ENCODE measurements around the gene PPIA.

Gene PPIA

DNA sequence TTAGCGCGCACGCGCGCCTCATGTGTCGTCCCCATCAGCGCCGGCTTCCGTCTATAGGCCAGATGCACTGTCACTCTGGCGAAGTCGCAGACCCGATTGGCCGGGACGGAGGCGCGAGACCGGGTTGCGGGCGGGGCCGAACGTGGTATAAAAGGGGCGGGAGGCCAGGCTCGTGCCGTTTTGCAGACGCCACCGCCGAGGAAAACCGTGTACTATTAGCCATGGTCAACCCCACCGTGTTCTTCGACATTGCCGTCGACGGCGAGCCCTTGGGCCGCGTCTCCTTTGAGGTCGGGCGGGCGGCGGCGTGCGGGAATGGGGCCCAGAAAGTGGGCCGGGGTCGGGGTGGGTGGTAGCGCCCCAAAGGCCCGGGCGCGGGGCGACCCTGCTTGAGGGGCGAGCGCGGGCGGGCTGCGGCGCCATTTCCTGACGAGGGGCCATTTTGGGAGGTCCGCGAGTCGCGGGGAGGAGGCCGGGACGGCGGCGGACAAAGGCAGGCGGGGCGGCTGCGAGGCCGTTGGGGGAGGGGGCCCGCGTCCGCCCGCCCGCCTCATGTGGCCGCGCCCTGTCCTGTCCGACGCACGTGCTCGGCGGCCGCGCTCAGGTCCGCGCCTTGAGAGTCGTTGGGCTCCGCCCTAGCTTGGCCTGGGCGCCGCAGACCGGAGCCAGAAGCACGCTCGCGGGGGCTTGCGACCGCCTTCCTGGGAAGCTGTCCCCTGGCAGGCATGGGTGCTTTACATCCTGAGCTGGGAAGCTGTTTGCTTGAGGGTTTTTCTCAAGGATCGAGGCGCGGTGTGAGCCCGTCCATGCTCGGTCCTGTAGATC is at the start of gene PPIA:
Gene PPIA, plus strand, starts transcription at position 178 of the 825 bp plus-strand sequence. Its CDS starts 44 bp downstream, at position 222.
- peak; percentile 88 to 97 for DNase-seq

DNA sequence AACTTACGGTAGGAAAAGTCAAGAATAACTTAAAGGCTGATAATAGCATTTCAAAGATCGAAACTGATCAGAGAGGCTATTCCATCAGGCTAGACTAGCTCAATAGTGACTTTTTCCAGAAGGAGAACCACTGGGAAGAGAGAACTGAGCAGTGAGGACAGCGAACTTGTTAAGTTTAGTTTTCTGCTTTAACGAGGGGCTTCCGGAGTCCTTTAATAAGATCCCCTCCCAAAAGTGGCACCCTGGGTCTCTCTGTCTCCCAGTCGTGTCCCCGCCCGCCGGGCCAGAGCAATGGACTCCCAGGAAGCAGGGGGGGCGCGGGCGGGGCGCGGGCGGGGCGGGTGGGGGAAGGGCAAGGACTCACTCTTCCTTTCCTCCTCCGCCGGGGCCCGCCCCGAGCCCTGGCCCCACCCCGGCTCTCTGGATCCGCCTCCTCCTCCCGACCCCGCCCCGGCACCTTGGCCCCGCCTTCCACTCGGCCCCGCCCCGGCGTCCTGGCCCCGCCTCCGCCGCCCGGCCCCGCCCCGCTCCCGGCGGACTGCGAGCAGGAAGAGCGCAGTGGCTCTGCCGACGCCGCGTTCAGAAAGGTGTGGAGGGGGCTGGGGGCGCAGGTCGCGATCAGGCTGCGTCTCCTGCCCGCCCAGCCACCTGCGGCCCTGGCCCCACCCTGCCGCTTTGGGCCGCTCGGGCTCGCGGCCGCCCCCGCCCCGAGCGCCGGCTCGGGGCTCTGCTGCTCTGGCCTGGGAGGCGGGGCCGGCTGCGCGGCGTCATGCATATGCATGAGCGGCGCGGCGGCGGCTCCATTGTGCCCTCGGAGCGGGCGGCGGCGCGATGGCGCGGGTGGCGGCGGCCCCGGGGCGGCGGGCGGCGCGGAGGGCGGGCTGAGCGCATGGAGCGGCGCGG is 48.2 kb upstream of the PPIA start, which contains the start of gene ZMIZ2:
Gene ZMIZ2, plus strand, starts transcription at position 803 of the 903 bp plus-strand sequence. CDS start 7,403 bp downstream, outside the sequence.
- DNase-seq: peak; percentile 73 to 85

DNA sequence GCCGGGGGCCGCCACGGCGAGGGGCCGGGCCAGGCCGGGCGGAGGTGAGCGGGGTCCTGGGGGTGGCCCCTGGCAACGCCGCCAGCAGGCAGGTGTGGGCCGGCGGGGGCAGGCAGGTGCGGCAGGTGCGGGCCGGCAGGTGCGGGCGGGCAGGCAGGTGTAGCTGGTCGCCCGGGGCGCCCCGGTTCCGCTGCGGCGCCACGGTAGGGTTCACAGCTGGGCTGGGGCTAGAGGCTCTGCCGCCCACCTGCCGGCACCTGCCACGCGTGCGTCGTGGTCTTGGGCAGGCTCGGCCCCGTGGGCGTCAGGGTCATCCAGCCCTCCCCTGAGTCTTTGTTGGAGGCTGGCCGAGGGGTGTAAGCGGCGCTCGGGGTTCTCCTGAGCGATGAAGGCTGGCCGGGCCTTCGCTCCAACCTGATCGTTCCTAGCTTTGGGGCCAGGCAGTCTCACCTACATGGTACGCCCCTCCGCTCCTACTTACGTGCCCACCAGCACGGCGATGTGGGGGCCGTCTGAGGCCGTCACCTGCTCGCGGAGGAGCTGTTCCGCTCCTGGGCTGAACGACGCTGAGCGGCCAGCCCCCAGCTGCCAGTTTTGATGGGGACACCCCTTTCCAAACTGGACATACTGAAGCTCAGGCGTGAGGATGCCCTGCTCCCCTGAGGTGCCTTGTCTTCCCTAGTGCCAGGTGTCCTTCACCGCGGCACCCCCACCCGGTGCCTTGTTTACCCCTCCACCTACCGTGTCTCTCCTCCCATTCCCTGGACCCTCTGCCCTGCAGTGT is 47.3 kb upstream of the PPIA start:
- no peak for DNase-seq

DNA sequence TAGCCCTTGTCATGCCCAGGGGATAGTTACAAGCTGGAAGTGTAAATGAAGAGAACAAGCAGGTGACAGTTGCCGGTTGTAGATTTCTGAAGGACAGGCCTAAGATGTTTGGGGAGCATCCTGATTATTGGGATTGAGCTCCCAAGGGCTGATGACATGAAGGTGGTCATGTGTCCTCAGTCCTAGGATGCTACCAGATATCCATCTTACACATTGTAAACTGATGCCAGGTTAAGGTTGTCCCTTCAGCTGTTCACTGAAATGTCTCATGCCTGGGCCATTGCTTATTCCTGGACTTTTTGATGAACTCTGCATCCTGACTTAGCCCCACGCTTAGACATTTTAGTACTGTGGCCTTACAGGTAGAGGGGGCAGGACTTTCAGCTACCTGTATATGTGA is 46.5 kb upstream of the PPIA start:
- DNase-seq: no peak

DNA sequence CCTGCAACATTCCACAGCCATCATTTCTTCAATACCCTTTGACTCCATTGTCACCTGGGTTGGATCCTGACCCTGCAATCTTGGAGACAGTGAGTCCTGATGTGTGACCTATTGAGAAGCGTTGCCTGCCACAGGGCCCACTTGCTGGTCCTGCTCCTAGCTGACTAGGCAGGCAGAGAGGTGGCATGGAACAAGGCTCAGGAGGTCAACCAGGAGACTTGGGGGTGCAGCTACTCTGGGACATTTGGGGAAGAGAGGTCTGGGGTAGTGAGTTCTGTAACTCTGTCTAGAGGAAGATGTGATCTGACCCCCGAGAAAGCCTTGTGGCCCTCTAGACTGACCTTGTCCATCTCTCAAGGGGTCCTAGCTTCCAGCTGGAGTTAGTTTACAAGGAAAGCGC is 46.1 kb upstream of the PPIA start:
- no peak for DNase-seq

DNA sequence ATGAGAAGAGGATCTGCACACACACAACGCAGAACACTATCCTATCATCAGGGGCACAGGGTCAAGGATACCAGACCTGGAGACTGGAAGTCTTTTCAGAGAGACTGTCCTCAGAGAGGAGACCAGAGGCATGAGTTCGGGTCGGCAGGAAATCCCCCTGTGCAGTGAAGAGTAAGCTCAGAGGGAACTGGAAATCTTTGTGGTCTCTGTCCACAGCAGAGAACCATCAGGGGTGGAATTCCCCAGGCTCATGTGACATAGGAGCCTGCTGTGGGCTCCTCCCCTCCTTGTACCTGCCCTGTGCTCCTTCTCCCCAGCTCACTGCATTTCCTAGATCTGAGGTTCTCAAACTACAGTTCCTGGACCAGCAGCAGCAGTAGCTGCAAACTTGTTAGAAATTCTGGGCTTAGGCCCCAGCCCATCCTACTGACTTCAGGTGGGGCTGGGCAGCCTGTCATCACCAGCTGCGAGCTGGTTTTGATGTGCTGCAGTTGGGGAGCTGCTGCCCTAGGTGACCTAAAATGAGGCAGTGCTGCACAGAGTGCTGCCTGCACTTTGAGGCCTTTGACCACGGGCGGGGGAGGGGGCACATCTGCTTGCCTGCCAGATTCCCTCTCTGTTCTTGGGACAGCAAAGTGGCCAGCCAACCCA is 45.4 kb upstream of the PPIA start:
- peak in 1 of 2 experiments; percentile 7 for DNase-seq

DNA sequence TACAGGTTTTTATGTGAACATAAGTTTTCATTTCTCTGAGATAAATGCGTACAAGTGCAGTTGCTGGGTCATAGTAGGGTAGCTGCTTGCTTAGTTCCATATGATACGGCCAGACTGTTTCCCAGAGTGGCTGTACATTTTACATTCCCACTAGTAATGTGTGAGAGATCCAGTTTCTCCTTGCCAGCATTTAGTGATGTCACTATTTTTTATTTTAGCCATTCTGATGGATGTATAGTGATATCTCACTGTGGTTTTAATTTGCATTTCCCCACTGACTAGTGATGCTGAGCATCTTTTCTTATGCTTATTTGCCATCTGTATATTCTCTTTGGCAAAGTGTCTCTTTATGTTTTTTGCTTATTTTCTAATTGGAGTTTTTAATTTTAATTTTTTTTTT is 43.7 kb upstream of the PPIA start:
- DNase-seq: no peak

DNA sequence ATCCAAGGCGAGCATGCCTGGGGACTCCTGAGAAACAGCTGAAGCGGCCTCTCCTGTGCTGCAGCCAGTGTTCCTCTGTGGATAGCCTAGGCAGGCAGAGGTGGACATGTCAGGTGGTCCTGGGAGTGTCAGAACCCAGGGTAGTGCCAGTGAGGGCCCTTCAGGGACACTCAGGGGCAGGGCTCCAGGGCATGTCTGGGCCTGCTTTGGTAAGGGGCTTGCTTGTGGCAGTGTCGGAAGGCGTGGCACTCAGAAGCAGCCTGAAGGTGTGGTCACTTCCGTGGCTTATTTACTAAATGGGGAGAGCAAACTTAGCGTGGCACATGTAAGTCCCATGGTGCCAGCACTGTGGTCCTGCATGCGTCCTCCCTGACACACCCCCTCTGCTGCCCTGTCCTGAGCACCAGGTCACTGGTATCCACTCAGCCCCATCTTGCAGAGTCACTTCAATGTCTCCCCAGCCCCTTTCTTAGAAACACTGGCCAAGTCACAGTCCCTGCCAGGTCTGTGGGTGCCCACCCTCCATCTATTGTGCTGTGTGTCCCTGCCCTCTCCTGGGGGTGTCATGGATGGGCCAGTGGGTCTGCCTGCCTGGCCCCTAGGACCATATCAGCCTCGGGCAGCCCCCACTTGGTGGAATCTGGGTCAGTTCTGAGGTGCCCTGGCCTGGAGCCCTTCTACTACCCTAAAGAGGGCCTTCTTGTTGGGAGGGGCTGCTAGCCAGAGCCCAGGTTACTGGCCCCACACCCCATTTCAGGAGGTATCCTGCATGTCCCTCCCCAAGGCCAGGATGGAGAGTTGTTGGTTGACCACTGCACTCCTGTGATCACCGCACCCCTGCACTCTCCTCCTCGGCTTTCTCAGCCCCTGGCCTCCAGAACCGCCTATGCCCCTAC is 41.4 kb upstream of the PPIA start:
- DNase-seq: no peak

DNA sequence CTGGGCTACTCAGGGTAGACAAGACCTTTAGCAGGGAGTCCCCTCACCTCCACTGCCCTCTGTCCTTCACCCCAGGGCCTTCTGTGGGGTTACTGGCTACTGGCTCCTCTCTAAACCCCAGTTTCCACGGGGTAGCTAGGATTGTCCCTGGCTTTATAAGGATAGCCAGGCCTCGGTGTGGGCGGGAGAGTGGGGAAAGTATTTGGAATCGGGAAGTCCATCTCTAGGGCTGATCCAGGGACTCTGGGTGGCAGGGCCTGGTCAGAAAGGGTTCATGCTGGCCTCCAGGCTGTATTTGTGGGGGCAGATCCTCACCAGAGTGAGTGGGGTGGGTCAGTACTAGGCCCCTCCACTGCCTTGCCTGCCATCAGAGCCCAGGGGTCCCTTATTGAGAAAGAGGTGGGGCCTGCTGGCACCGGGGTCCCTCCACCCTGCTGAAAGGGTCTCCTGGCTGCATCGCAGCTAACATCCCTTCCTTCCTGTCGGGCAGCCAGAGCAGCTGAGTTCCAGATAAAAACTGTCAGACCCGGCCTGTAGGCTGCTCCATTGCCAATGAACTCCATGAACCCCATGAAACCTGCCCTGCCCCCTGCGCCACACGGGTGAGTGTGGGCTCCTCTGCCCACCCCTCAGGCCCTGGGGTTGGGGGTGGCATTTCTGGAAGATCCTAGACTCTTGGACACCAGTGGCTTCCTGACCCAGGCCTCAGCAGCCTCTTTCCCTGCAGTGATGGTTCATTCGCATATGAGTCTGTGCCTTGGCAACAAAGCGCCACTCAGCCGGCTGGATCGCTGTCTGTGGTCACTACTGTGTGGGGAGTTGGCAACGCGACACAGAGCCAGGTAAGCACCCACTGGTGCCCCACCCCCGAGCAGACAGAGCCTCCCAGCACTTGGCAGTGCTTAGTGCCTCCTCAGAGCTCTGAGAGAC is 40.5 kb upstream of the PPIA start:
- no peak for DNase-seq

DNA sequence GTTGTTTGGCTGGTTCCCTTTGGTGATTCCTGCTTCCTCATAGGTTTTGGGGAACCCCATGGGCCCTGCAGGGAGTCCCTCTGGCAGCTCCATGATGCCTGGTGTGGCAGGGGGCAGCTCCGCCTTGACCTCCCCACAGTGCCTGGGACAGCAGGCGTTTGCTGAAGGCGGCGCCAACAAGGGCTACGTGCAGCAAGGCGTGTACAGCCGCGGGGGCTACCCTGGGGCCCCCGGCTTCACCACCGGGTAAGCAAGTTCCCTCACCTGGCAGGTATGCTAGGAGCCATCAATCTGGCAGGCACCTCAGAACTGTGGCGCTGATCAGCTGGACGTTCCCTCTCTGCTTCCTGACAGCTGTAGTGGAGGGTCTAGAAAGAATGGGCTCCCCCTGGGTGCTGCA is 39.6 kb upstream of the PPIA start:
- DNase-seq: no peak

DNA sequence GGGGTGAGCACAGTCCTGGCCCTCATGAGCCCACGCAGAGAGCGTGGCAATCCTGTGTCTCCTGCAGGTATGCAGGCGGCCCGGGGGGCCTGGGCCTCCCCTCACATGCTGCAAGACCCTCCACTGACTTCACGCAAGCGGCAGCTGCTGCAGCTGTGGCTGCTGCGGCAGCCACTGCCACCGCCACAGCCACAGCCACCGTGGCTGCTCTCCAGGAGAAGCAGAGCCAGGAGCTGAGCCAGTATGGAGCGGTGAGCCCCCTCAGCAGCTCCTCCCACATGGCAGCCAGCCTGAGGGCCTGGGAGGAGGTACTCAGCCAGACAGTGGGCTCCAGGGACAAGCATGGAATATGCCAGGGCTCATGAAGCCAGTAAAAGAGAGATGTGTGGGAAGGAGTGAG is 39.2 kb upstream of the PPIA start:
- DNase-seq: no peak

DNA sequence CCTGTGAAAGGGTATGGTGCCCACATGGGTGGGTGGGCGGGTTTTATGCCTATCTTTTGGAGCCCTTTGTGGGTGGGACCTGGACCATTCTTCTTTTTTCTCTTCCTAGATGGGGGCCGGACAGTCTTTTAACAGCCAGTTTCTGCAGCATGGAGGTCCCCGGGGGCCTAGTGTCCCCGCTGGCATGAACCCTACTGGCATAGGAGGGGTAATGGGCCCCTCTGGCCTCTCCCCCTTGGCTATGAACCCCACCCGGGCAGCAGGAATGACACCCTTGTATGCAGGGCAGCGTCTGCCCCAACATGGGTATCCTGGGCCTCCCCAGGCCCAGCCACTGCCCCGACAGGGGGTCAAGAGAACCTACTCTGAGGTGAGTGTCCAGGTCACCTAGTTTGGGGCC is 38.7 kb upstream of the PPIA start:
- no peak for DNase-seq

DNA sequence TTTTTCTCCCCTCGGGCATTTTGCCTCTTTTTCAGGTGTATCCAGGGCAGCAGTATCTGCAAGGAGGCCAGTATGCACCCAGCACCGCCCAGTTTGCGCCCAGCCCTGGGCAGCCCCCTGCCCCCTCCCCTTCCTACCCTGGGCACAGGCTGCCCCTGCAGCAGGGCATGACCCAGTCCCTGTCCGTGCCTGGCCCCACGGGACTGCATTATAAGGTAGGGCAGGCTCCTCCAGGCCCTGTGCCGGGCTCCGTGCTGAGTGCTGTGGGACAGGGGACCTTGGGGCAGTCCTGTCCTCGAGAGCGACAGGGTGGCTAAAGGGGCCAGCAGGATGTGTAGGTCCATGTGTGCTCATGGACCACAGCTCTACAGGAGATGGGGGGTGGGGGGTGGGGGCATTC is 37.2 kb upstream of the PPIA start:
- DNase-seq: no peak

DNA sequence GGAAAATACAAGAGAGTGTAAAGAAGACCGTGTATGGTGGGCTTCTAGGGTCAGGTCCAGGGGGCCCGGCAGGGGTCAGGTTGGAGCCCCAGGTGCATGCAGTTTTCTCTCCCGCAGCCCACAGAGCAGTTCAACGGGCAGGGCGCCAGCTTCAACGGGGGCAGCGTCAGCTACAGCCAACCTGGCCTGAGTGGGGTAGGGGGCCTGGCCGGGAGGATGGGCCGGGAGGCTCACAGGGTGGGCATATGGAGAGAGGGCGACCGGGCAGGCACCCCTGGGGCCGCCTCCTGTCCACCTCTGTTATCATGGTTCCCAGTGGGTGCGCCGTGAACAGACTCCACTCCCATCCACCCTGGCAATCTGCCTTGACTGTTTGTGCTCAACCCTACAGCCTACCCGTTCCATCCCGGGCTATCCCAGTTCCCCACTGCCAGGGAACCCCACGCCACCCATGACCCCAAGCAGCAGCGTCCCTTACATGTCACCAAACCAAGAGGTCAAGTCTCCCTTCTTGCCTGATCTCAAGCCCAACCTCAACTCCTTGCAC is 36.4 kb upstream of the PPIA start:
- no peak for DNase-seq

DNA sequence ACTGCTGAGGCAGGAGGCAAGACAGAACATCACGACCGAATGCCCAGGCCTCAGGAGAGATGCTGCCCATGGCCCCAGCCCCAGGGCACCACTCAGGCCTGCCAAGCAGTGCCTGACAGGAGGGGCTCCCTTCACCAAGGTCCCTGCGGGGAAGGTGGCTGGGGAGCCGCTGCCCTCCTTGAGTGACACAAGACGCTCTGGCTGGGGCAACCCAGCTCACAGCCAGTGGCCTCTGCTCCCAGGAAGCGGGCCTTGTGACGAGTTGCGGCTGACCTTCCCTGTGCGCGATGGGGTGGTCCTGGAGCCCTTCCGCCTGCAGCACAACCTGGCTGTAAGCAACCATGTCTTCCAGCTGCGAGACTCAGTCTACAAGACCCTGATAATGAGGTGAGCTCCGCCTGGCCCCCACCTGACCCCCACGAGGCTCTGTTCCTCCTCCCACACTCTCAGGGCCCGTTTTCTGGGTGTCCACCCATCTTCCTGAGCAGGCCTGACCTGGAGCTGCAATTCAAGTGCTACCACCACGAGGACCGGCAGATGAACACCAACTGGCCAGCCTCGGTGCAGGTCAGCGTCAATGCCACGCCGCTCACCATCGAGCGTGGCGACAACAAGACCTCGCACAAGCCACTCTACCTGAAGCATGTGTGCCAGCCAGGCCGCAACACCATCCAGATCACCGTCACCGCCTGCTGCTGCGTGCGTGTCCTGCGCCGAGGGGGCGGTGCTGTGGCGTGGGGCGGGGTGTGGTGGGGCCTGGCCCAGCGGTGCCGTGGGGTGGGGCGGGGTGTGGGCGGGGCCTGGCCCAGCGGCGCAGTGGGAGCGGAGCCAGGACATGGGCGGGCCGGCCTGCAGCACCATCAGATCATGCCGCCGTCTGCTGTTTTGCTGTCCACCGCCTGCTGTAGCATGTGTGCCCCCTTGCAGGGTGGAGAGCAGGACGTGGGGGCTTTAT is 35.0 kb upstream of the PPIA start:
- DNase-seq: no peak

DNA sequence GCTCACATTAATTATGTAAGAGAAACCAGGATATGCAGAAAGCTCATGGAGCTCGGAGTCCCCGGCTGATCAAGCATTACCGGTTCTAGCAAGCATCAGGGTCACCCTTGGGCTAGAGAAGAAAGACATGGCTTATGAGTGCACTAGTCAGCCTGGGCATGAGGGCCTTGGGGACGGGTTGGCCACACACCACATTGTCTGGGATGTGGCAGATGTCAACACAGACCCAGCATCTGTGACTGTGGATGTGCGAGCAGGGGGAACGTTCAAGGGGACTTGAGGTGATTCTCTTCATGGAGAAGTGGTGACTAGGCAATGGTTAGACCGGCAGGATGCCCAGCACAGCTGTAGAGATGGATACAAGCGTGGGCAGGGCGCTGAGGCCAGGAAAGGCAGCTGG is 34.2 kb upstream of the PPIA start:
- DNase-seq: peak; percentile 13 to 36

DNA sequence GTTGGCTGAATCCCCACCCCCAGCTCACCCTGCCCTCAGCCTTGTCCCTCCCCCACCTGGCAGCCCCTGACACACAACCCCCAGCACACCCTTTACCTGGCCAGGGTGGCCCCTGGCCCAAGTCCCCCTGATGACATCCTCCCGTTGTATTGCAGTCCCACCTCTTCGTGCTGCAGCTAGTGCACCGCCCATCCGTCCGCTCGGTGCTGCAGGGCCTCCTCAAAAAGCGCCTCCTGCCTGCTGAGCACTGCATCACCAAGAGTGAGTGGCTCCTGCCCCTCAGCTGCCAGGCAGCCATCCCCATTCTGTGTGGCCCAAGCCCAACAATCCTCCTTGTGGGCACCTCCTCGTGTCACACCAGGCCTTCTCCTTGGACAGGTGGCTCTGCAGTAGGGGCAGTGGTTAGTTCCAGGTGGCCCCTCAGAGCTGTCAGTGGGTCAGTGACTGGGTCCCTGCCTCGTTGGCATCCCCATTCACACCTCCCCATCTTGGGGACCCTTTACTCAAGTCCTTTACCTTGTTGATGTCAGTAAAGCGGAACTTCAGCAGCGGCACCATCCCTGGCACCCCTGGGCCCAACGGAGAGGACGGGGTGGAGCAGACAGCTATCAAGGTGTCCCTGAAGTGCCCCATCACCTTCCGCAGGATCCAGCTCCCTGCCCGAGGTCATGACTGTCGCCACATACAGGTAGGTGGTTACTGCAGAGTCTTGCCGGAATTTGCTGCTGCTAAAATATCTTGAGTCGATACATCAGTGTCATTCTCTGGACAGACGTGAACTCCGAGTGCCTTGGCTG is 33.6 kb upstream of the PPIA start:
- no peak for DNase-seq

DNA sequence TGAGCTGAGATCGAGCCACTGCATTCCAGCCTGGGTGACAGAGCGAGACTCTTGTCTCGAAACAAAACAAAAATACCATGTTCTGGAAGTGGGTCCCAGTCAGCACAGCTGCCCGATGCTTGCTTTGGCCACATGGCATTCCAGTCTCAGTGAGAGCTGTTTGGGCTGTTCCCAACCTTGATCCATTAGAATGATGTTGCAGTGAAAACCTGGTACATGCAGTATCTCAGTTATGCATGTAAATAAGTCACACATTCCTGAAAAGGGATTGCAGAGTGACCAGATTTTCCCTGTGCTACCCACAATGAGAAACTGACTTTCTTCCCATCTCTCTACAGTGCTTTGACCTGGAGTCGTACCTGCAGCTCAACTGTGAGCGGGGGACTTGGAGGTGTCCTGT is 32.4 kb upstream of the PPIA start:
- DNase-seq: no peak
